Lower leg skin (tissue), 4 donors: ENCODE results near the gene RERE. TPM values are rescaled to one million over a fixed set of nuclear protein-coding genes. Genes with fewer than 3 reads are reported as not detected.

Experiments used
- DNase-seq, 2 donors: peaks; one replicate each; pipeline ENCODE4 v3.0.0-alpha.2; 2019; ENCODE audit warnings: low spot score in 2 of 2
- H3K4me3 ChIP-seq: fragments of 200-600 bp; sonication (generic); 2 replicates; pipeline ENCODE4 v1.5.1; 2017; ENCODE audit warnings: mild to moderate bottlenecking, low read depth; ENCODE audit not compliant: poor library complexity, severe bottlenecking
- POLR2A ChIP-seq, 2 donors: fragments of 450-650 bp; IDR thresholded peaks; one replicate each; pipeline ENCODE4 v1.6.1; 2016 to 2017; ENCODE audit warnings: antibody characterized with exemption in 2 of 2, mild to moderate bottlenecking in 1 of 2, moderate library complexity in 1 of 2
- WGBS, 2 donors: methylation state at CpG; one replicate each; pipeline ENCODE4 v1.1.5; 2018; 5-methylcytosine and 5-hydroxymethylcytosine counted together
- intact Hi-C: fragments of 100-400 bp; cut with DNase I; formaldehyde crosslinking; loops from one replicate; pipeline ENCODE4 v1.15.0; 2023; ENCODE audit warnings: low total_unique reads
- total RNA-seq, 4 donors: library from RNA; depleted of rRNA; stranded (reverse); fragments of >200 nt; gene quantifications; one replicate each; pipeline ENCODE4 v1.1.0, GENCODE V29; 2016
- TF ChIP-seq, protein P1 (sequence below), 3 donors: fragments of 450-650 bp; IDR thresholded peaks; one replicate each; pipeline ENCODE4 v1.5.1; 2016; ENCODE audit warnings: antibody characterized with exemption in 3 of 3, mild to moderate bottlenecking in 3 of 3, moderate library complexity in 2 of 3

RERE gene
- total RNA-seq, 4 donors from 2014 or later: 41.0 to 84.9 (median 76.8) TPM

DNA sequence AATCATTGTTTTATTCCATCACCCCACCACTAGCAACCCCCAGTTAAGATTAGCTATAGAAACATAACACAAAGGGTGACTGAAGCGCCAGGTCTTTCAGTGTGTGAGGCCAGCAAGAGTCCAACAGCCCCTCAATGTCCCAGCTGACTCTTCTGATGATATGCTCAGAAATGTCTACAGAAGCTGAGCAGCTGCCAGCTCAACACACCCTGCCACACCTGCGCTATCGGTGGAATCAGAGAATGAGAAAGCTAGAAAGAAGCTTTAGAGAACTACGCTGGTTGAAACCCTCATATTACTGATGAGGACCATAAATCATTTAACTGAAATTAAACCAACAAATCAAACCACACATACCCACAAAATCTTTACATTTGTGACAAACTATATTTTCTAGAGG is 383.3 kb downstream of the RERE start:
- no peak for TF ChIP-seq POLR2A (IDR thresholded peaks at IDR 0.05)
- TF ChIP-seq, protein P1, sequence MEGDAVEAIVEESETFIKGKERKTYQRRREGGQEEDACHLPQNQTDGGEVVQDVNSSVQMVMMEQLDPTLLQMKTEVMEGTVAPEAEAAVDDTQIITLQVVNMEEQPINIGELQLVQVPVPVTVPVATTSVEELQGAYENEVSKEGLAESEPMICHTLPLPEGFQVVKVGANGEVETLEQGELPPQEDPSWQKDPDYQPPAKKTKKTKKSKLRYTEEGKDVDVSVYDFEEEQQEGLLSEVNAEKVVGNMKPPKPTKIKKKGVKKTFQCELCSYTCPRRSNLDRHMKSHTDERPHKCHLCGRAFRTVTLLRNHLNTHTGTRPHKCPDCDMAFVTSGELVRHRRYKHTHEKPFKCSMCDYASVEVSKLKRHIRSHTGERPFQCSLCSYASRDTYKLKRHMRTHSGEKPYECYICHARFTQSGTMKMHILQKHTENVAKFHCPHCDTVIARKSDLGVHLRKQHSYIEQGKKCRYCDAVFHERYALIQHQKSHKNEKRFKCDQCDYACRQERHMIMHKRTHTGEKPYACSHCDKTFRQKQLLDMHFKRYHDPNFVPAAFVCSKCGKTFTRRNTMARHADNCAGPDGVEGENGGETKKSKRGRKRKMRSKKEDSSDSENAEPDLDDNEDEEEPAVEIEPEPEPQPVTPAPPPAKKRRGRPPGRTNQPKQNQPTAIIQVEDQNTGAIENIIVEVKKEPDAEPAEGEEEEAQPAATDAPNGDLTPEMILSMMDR (IDR thresholded peaks at IDR 0.05): no peak
- intact Hi-C loops: no loop called here
- no peak overlapping the region for H3K4me3 ChIP-seq
- 73 to 77% methylated on average over 4 of the region's 4 CpGs for WGBS, 2 donors
- DNase-seq: no peak

DNA sequence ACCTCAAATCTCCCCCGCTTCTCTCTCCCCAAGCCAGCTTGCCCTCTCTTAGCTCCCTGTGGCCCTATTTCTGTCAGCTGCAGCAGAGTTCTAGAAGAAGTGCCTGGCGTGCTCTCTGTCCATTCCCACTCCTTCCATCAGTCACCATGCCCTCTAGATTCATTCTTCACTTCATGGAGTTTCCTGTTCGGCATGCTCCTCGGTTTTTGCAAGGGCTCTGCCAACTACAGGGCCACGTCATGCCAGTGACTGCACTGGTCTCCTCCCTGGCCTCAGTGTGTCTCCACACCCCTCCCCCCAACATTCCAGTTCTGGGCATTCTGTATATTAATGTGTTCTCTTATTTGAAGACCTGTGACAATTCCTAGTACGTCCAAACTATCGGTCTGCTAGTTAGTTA is 385.7 kb downstream of the RERE start:
- WGBS, 2 donors: 83 to 86% methylated on average over 7 of the region's 7 CpGs
- H3K4me3 ChIP-seq: no peak overlapping the region
- intact Hi-C loops: no loop called here
- TF ChIP-seq, protein P1 (IDR thresholded peaks at IDR 0.05): no peak
- TF ChIP-seq POLR2A (IDR thresholded peaks at IDR 0.05): no peak
- DNase-seq: no peak

DNA sequence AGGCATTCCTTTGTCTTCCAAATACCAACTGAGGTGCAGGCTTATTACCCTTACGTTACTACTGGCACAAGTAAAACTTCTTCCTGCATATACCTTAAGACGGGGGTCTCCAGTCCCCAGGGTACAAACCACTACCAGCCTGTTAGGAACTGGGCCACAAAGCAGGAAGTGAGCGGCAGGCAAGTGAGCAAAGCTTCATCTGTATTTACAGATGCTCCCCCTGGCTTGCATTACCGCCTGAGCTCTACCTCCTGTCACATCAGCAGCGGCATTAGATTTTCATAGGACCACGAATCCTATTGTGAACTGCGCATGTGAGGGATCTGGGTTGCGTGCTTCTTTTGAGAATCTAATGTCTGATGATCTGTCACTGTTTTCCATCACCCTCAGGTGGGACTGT is 386.4 kb downstream of the RERE start:
- H3K4me3 ChIP-seq: no peak overlapping the region
- intact Hi-C loops: no loop called here
- no peak for DNase-seq
- TF ChIP-seq, protein P1 (IDR thresholded peaks at IDR 0.05): no peak
- TF ChIP-seq POLR2A (IDR thresholded peaks at IDR 0.05): no peak
- 89 to 90% methylated on average over 8 of the region's 8 CpGs for WGBS, 2 donors

GRCh38 chr1:8430476-8430875 is 387.0 kb downstream of the RERE start:
- TF ChIP-seq, protein P1 (IDR thresholded peaks at IDR 0.05): no peak
- TF ChIP-seq POLR2A (IDR thresholded peaks at IDR 0.05): no peak
- WGBS, 2 donors: 84 to 86% methylated on average over 2 of the region's 2 CpGs
- DNase-seq: no peak
- H3K4me3 ChIP-seq: no peak overlapping the region
- intact Hi-C loops: no loop called here

DNA sequence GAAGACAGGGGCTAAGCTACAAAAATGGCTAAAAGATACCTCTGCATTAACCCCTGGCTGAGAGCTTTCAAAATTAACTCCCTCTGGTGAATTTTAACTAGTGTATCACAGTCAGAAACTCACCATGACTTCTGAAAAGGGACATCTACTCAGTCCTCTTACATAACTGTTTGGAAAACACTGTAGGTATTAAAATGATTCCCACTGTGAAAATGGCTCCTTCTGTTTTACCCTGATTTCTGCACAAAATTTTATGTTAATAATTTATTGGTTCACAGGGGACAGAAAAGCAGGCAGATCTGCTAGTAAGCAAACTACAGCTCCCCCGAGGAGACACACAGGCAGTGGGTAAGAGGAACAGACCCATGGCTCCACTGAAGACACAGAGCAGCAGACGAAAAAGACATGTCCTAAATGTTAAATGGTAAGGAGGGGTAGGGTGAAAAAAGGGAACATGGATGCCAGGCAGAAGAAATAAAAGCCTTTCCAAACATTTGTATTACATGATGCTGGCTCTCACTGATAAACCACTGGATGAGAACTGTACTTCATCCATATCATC is 387.8 kb downstream of the RERE start:
- WGBS, 2 donors: 80 to 81% methylated on average over 2 of the region's 2 CpGs
- DNase-seq: no peak
- intact Hi-C loops: no loop called here
- TF ChIP-seq, protein P1 (IDR thresholded peaks at IDR 0.05): no peak
- TF ChIP-seq POLR2A (IDR thresholded peaks at IDR 0.05): no peak
- no peak overlapping the region for H3K4me3 ChIP-seq

DNA sequence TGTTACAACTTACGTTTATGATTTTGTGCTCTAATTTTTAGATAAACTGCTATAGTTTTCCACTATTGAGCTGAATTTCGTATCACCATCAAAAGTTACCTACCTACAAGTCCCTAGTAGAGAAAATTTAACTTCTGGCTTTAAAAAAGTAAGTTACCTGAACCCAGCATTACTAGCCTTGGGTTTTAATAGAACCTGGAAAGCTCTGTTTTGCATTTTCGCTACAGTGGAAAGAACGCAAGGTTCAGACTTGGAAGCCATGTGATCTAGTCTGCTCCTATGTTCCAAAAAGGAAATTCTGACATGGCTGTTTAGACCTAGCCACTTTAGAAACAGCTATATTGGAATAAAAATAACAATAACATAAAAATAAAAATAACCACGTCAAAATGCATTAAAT is 389.0 kb downstream of the RERE start:
- H3K4me3 ChIP-seq: no peak overlapping the region
- intact Hi-C loops: no loop called here
- TF ChIP-seq POLR2A (IDR thresholded peaks at IDR 0.05): no peak
- TF ChIP-seq, protein P1 (IDR thresholded peaks at IDR 0.05): no peak
- WGBS, 2 donors: 83 to 85% methylated on average over 5 of the region's 5 CpGs
- no peak for DNase-seq
